ENCODE data around the gene ACP7.
"Not testable (repeated sequence)": the region's sequence is repeated elsewhere in the genome, so short reads cannot be mapped to it uniquely, and the experiment has no call there.

Gene ACP7

GRCh38 chr19:39083983-39084731, at the start of gene ACP7:
ACP7 (plus strand) TSS chr19:39084368; CDS start chr19:39085270, 902 bp downstream.
- DNase-seq = peak; percentile 28

- DNase-seq = no peak
Observed at GRCh38 chr19:39036581-39036980, 47.6 kb upstream of the ACP7 start.

DNA sequence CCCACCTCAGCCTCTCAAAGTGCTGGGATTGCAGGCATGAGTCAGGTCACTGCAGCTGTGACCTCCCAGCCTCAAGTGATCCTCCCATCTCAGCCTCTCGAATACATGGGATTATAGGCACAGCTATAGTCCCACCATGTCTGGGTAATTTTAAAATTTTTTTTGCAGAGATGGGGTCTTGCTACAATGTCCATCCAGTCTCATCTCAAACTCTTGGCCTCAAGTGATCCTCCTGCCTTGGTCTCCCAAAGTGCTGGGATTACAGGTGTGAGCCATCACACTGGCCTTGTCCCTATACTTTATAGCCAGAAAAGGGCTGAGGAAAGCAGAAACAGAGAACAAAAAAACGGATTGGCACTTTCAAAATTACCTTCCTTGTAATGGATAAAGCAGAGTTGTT, 47.0 kb upstream of the ACP7 start:
- DNase-seq = no peak

DNA sequence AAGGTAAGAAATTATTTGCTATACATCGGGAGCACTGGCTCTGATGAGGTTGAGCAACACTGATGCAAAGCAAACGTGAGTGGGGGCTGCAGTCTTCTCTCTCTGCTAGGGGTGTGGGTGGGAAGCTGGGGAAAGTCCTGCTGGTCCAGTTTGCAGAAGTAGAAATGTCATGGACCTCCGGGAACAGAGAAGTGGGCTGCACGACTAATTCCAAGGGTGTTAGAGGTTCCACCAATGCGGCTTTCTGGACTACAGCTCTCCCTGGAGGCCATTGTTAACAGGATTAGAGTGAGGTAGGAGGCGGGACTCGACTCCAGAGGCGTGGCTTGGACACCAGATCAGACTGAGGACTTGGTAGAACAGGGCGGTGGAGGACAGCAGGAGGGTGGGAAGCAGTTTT, 46.1 kb upstream of the ACP7 start:
- DNase-seq = no peak

DNA sequence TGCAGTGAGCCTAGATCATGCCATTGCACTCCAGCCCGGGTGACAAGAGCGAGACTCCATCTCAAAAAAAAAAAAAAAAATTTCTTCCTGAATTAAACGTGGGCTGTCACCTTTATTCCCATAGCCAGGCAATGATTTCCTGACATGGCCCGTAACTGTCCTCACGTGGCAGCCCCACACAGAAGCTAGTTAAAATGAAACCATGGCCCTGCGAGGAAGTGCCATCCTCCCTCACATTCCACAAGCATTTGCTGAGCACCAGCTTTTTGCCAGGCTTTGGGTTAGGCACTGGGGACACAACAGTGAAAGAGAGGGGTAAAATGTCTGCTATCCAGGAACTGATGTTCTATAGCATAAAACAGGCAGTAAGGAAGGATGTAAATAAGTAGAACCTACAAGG, 38.7 kb upstream of the ACP7 start:
- DNase-seq = no peak

- no peak for DNase-seq
Observed at GRCh38 chr19:39046037-39046821, 37.9 kb upstream of the ACP7 start.

DNA sequence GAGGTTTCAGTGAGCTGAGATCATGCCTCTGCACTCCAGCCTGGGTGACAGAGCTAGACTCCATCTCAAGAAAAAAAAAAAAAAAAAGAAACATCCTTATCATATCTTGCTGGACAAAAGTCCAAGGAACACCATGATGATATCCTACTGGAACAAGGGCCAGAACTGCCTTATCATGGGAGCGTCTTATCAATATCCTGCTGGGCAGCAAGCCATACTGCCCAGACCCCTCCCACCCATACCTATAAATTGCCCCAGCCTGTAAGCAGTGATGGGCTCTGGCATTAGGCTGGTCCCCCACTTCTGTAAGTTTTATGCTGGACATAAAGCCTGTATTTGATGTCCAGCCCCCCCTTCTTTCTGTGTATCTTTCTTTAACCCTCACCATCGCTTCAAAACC, 37.1 kb upstream of the ACP7 start:
- no peak for DNase-seq

- peak; percentile 73 for DNase-seq
Observed at GRCh38 chr19:39052243-39052746, 31.9 kb upstream of the ACP7 start.

- DNase-seq = no peak
Observed at GRCh38 chr19:39052846-39053245, 31.3 kb upstream of the ACP7 start.

- DNase-seq = no peak
Observed at GRCh38 chr19:39053276-39054090, 30.7 kb upstream of the ACP7 start.

DNA sequence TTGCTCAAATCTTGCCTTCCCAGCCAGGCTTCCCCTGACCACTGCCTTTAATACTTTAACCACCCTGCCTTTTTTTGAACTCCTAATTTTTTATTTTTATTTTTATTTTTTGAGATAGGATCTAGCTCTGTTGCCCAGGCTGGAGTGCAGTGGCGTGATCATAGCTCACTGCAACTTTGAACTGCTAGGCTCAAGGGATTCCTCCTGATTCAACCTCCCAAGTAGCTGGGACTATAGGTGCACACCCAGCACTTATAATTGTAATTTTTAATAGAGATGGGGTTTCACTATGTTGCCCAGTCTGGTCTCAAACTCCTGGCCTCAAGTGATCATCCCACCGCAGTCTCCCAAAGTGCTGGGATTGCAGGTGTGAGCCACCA, 30.1 kb upstream of the ACP7 start:
- DNase-seq = no peak

GRCh38 chr19:39057615-39058014, 26.6 kb upstream of the ACP7 start:
- no peak for DNase-seq

DNA sequence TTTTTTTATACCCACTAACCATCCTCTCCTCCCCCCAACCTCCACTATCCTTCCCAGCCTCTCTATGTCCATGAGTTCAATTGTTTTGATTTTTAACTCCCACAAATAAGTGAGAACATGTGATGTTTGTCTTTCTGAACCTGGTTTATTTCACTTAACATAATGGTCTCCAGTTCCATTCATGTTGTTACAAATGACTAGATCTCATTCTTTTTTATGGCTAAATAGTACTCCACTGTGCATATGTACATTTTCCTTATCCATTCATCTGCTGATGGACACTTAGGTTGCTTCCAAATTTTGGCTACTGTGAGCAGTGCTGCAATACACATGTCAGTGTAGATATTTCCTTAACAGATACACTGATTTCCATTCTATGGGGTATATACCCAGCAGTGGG, 24.9 kb upstream of the ACP7 start:
- no peak for DNase-seq

- no peak for DNase-seq
Observed at GRCh38 chr19:39060171-39060570, 24.0 kb upstream of the ACP7 start.

GRCh38 chr19:39064405-39064804, 19.8 kb upstream of the ACP7 start:
- no peak for DNase-seq

DNA sequence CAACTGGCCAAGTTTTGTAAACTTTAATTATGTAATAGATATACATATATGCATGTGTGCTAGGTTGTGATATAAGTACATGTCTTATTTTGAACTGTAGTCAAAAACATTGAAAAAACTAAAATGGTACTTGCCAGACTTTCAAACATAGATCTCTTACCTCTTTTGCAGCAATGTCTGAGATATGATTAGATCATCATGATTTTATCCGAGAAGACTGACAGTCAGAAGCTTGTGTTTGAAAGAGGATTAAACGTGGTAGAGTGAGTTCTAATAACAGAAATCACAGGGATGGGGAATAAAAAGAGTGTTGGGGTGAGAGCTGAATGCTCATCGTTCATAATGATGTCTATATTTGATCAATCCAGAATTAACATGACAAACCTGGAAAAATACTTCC, 18.2 kb upstream of the ACP7 start:
- no peak for DNase-seq

GRCh38 chr19:39067104-39067503, 17.1 kb upstream of the ACP7 start:
- no peak for DNase-seq

- not testable (repeated sequence) for DNase-seq
Observed at GRCh38 chr19:39068259-39068658, 15.9 kb upstream of the ACP7 start.

DNA sequence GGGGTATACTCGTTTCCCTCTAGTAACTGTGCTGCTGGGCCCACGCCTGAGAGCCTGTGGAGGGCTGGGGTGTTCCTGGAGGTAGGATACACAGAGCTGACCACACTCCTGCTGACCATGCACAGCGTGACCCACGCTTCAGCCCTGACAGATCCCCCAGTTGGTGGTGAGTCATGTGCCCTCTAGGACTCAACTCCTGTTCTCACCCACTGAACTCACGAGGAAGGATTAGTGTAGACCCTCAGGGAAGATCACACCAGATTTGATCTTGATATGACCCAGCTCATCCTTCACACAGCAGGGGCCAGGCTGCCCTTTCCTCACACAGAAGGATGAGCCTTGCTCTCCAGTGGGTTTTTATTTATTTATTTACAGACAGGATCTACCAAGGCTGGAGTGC, 13.3 kb upstream of the ACP7 start:
- no peak for DNase-seq

DNA sequence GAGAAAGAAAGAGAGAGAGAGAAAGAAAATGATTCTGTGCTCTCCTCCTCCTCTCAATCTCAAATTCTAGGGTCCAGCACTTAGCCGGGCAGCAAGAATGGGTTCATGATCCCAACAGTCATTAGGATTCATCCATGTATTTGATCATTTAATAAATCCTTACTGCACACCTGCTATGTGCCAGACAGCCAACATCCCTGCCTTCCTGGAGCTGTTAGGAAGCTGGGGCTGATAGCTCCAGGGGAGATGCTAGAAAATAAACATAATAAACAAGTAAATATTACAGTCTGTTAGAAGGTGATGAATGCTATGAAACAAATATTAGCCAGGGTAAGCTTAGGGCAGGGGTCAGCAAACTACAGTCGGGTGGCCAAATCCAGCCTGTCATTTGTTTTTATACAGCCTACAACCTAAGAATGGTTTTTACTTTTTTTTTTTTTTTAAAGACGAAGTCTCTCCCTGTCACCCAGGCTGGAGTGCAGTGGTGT, 9.9 kb upstream of the ACP7 start:
- no peak for DNase-seq

- DNase-seq = no peak
Observed at GRCh38 chr19:39074942-39075341, 9.2 kb upstream of the ACP7 start.

DNA sequence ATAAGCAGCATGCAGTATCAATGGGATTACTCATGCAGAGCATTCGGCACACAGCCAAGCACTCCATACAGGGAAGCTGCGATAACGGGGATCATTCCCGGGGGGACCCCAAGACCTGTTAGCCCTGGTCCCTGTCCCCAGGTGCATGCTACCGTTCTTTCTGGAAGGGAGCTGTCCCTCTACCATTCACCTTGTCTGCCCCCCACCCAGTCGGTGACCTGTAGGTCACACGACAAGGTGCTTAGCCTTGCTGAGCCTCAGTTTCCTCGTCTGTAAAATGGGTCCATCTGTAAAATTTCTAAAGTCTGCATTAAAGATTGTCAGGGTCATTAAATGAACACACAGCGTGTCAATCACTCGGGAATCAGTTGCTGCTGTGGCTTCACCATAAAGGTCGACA, 6.8 kb upstream of the ACP7 start:
- DNase-seq = no peak

All from activated naive CD4-positive, alpha-beta T cell treated with Interleukin-2 at 50 U/mL for 16 hours (primary cell).